ENCODE results near the gene PARPBP. TPM values are rescaled to one million over a fixed set of nuclear protein-coding genes. Genes with fewer than 3 reads are reported as not detected.

The PARPBP gene
- polyA plus RNA-seq, 2 of the 4 experiments (the other 2 are of a cell fraction) = 32.4 to 58.2 TPM

DNA sequence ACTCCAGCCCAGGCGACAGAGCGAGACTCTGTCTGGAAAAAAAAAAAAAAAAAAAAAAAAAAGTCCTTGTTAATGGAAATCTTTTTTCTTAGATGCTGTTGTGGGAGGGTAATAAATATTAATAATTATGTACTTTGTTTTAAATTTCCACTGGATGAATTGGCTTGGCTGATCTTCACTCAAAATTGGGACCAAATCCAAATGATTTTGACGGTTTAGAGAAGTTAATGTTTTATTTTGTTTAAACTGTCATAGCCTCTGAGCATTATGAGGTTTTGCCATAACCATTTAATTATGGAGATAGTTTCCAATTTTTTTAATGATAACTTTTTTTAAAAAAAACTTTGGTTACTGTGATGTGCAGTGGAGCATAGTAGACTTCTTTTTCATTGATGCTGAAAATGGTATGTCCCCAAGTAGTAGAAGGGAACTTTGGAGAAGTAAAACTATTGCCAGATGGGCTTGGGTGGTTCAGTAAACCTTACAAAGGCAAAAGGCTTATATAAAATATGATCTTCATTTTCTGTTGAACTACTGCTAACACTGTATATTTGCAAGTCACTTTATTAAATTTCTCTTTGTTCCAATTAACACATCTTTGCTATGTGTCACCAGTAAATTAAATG lies 81.6 kb downstream of the PARPBP start:
- no peak for FAIRE-seq
- CTCF ChIA-PET = no interaction called here

GRCh38 chr12:102202556-102202955 lies 82.6 kb downstream of the PARPBP start:
- Histone ChIP-seq H3K4me1 (0 out of 3 replicates have a peak, but pooled peaks cover 5% of the 10 kb centered on the region), H3K27ac (no peak overlapping the region), H3K4me3 (no peak overlapping the region), H3K4me2 (no peak overlapping the region), H3K9me3 (no peaks in the 10 kb centered on the region)
- WGBS (ENCODE audit: missing lambda C conversion rate) = 91% methylated on average over 4 of the region's 4 CpGs
- no peak for FAIRE-seq
- DNase-seq (ENCODE audit: low read depth in 1 of 2, low spot score in 1 of 2) = no peak
- no peak for ATAC-seq
- ChIA-PET CTCF (interaction anchor here (1.4 kb wide), 1 partner anchor 20 kb away, joined by 3 read pairs; no protein-coding TSS in a partner anchor), POLR2A (no interaction called here)
- TF ChIP-seq CEBPB (IDR thresholded peaks at IDR 0.05) (no peak), ZSCAN20 (CRISPR knock-in tag; IDR thresholded peaks at IDR 0.05) (no peak), MAZ (IDR thresholded peaks at IDR 0.05; ENCODE audit: borderline replicate concordance, low read depth, low read length) (no peak), POLR2A (IDR thresholded peaks at IDR 0.05; ENCODE audit: low read length) (no peak), FOXS1 (CRISPR knock-in tag; IDR thresholded peaks at IDR 0.05) (no peak), EHF (CRISPR knock-in tag; IDR thresholded peaks at IDR 0.05) (no peak), RCOR1 (IDR thresholded peaks at IDR 0.05; ENCODE audit: low read depth, low read length) (no peak), PHF8 (IDR thresholded peaks at IDR 0.05; ENCODE audit: borderline replicate concordance, low read depth) (no peak), MAFK (IDR thresholded peaks at IDR 0.05; ENCODE audit: partially characterized antibody) (no peak), JUN (IDR thresholded peaks at IDR 0.05) (no peak), CBX8 (IDR thresholded peaks at IDR 0.05) (no peak), HES2 (IDR thresholded peaks at IDR 0.05) (no peak), FOSL2 (IDR thresholded peaks at IDR 0.05) (no peak), FOSL2 (CRISPR knock-in tag; IDR thresholded peaks at IDR 0.05) (no peak), CBX2 (IDR thresholded peaks at IDR 0.05; ENCODE audit: borderline replicate concordance, low read depth) (no peak), HOXB5 (CRISPR knock-in tag; IDR thresholded peaks at IDR 0.05) (no peak), NR3C1 (IDR thresholded peaks at IDR 0.05) (no peak), CHD4 (IDR thresholded peaks at IDR 0.05; ENCODE audit: borderline replicate concordance) (no peak), GATA3 (IDR thresholded peaks at IDR 0.05; ENCODE audit: borderline replicate concordance) (no peak)
- TF ChIP-seq, protein P1, sequence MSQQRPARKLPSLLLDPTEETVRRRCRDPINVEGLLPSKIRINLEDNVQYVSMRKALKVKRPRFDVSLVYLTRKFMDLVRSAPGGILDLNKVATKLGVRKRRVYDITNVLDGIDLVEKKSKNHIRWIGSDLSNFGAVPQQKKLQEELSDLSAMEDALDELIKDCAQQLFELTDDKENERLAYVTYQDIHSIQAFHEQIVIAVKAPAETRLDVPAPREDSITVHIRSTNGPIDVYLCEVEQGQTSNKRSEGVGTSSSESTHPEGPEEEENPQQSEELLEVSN (IDR thresholded peaks at IDR 0.05; ENCODE audit: borderline replicate concordance, low read depth) = no peak

More for the DNA sequence above, 81.6 kb downstream of the PARPBP start:
- Histone ChIP-seq H3K4me1 (0 out of 3 replicates have a peak, but pooled peaks cover 5% of the 10 kb centered on the region), H3K9me3 (no peaks in the 10 kb centered on the region), H3K4me2 (no peak overlapping the region), H3K27ac (no peak overlapping the region), H3K4me3 (no peak overlapping the region)
- POLR2A ChIA-PET = no interaction called here
- TF ChIP-seq RCOR1 (IDR thresholded peaks at IDR 0.05; ENCODE audit: low read depth, low read length) (no peak), RAD21 (conservative IDR thresholded peaks at IDR 0.05 in 1 of 2, IDR thresholded peaks at IDR 0.05 in 1 of 2) (no peak), HOXB5 (CRISPR knock-in tag; IDR thresholded peaks at IDR 0.05) (no peak), JUNB (IDR thresholded peaks at IDR 0.05) (no peak), CHD4 (IDR thresholded peaks at IDR 0.05; ENCODE audit: borderline replicate concordance) (no peak), HDAC2 (IDR thresholded peaks at IDR 0.05) (no peak), SMC3 (IDR thresholded peaks at IDR 0.05) (no peak), MAZ (IDR thresholded peaks at IDR 0.05; ENCODE audit: borderline replicate concordance, low read depth, low read length) (no peak), JUN (IDR thresholded peaks at IDR 0.05) (no peak), CEBPB (IDR thresholded peaks at IDR 0.05) (no peak), HOXA7 (CRISPR knock-in tag; IDR thresholded peaks at IDR 0.05) (no peak), NPAS2 (CRISPR knock-in tag; IDR thresholded peaks at IDR 0.05; ENCODE audit: borderline replicate concordance) (no peak)
- TF ChIP-seq, protein P2, sequence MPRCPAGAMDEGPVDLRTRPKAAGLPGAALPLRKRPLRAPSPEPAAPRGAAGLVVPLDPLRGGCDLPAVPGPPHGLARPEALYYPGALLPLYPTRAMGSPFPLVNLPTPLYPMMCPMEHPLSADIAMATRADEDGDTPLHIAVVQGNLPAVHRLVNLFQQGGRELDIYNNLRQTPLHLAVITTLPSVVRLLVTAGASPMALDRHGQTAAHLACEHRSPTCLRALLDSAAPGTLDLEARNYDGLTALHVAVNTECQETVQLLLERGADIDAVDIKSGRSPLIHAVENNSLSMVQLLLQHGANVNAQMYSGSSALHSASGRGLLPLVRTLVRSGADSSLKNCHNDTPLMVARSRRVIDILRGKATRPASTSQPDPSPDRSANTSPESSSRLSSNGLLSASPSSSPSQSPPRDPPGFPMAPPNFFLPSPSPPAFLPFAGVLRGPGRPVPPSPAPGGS (IDR thresholded peaks at IDR 0.05) = no peak
- TF ChIP-seq, protein P3, sequence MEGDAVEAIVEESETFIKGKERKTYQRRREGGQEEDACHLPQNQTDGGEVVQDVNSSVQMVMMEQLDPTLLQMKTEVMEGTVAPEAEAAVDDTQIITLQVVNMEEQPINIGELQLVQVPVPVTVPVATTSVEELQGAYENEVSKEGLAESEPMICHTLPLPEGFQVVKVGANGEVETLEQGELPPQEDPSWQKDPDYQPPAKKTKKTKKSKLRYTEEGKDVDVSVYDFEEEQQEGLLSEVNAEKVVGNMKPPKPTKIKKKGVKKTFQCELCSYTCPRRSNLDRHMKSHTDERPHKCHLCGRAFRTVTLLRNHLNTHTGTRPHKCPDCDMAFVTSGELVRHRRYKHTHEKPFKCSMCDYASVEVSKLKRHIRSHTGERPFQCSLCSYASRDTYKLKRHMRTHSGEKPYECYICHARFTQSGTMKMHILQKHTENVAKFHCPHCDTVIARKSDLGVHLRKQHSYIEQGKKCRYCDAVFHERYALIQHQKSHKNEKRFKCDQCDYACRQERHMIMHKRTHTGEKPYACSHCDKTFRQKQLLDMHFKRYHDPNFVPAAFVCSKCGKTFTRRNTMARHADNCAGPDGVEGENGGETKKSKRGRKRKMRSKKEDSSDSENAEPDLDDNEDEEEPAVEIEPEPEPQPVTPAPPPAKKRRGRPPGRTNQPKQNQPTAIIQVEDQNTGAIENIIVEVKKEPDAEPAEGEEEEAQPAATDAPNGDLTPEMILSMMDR (IDR thresholded peaks at IDR 0.05) = no peak
- TF ChIP-seq, protein P4, sequence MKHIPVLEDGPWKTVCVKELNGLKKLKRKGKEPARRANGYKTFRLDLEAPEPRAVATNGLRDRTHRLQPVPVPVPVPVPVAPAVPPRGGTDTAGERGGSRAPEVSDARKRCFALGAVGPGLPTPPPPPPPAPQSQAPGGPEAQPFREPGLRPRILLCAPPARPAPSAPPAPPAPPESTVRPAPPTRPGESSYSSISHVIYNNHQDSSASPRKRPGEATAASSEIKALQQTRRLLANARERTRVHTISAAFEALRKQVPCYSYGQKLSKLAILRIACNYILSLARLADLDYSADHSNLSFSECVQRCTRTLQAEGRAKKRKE (CRISPR knock-in tag; IDR thresholded peaks at IDR 0.05; ENCODE audit: low read depth) = no peak
- DNase-seq (ENCODE audit: low read depth in 1 of 2, low spot score in 1 of 2) (no peak), ATAC-seq (no peak)
- 94% methylated on average over 3 of the region's 3 CpGs for WGBS (ENCODE audit: missing lambda C conversion rate)

All from A549 (cell line).